ENCODE results near the gene TPRA1. TPM values are rescaled to one million over a fixed set of nuclear protein-coding genes. Genes with fewer than 3 reads are reported as not detected.
"Not testable (repeated sequence)": the region's sequence is repeated elsewhere in the genome, so short reads cannot be mapped to it uniquely, and the experiment has no call there.

TPRA1 gene
- total RNA-seq, 1 donor from 2014 or later: 14.1 TPM

- DNase-seq: no peak
Measured at GRCh38 chr3:127536830-127537812, 53.4 kb downstream of the TPRA1 start.

GRCh38 chr3:127535901-127536829, 54.4 kb downstream of the TPRA1 start:
- no peak for DNase-seq

- no peak for DNase-seq
Measured at GRCh38 chr3:127535106-127535785, 55.3 kb downstream of the TPRA1 start.

DNA sequence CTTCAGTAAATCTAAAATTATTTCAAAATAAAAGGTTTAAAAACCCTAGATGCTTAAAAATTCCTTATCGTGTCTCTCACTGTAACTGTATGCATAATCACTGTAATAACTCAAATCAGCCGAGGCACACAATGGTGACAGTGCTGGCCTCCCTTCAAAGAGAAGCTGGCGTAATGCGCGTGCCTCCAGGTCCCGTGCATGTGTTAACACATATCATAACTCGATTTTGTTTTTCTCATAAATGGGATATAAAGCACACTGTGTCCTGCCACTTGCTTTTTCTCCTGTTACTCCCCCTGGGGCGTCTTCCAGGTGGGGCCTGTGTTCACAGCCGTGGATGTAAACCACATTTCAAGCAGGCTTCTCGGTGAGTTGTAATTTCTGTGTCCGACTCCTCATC, 56.0 kb downstream of the TPRA1 start:
- no peak for DNase-seq

- DNase-seq: no peak
Measured at GRCh38 chr3:127534161-127534451, 56.4 kb downstream of the TPRA1 start.

DNA sequence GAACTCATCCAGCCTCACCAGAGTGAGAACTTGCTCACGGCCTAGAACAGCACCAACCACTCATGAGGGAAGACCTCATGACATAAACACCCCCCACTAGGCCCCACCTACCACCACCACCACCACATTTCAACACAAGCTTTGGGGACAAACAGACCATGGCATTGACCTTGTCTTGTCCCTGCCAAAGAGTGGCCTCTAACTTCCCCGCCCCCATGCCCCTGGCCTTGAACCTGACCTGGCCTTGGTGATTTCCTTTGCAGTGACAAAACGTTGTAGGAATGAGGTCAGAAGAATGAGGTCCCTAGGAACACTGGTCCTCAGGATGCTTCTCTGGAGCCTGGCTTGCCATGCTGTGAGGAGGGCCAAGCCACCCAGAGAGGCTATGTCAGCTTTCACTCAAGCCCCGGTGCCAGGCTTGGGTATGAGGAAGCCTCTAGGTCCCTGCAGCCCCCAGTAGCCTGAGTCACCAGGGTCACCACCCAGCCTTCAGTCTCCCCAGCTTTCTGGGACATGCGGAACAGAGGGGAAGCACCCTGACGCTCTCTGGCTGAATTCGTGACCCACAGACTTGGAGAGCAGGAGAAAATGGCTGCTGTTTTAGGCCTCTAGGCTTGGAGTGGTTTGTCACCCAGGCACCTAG, 57.9 kb downstream of the TPRA1 start:
- DNase-seq: no peak

- no peak for DNase-seq
Measured at GRCh38 chr3:127531821-127532220, 58.7 kb downstream of the TPRA1 start.

DNA sequence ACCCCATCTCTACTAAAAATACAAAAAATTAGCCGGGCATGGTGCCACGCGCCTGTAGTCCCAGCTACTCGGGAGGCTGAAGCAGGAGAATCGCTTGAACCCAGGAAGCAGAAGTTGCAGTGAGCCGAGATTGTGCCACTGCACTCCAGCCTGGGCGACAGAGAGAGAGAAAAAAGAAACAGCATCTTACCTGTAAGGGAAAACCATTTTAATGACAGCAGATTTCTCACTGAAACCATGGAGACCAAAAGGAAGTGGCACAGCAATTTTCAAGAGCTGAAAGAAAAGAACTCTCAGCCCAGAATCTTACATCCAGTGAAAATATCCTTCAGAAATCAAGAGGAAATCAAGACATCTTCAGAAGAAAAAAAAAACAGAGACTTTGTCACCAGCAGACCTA, 59.7 kb downstream of the TPRA1 start:
- not testable (repeated sequence) for DNase-seq

- DNase-seq: no peak
Measured at GRCh38 chr3:127529346-127530188, 61.0 kb downstream of the TPRA1 start.

- DNase-seq: no peak
Measured at GRCh38 chr3:127525373-127525772, 65.2 kb downstream of the TPRA1 start.

DNA sequence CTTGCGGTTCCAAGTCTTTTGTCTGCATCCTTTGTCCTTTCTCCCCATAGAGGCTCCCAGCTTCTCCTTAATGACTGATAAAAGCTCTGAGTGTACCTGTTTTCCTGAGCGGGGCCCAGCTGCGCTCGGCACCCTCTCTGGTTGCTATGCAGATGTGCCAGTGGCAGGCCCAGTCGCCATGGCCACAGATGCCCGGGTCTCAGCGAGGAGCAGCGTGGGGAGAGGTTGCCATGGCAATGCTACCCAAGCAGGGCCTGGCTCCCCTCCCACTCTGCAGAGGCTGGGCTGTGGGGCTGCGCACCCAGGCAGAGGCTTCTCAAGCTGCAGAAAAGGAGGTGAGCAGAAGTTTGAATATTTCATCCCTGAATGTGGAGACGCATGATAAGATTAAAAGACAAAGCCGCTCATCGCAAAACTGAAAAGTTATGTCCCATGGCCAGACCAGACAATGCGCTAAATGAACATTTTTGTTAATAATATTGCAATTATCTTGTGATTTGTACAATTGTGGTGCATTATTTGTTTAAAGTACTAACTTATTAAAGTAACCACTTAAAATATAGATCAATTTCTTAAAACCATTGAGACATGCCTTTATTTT, 66.1 kb downstream of the TPRA1 start:
- DNase-seq: no peak

Small RNAs within 50 kb of the gene (small RNA-seq; reads per million reads assigned to genes)
- gene AC084035.1 (ENCODE audit: low replicate concordance): not detected
- not detected for gene MIR6825 (ENCODE audit: low replicate concordance)
- gene MIR7976 (ENCODE audit: low replicate concordance): 0.10 reads per million

Other genes starting within 250 kb of the TPRA1 start
- 48.3 TPM for gene MCM2, start 7.7 kb upstream of the TPRA1 start, total RNA-seq
- gene PODXL2, start 38.5 kb upstream of the TPRA1 start, total RNA-seq: 9.2 TPM
- 20.0 TPM for gene ABTB1, start 82.2 kb upstream of the TPRA1 start, total RNA-seq
- gene MGLL, start 231.8 kb upstream of the TPRA1 start, total RNA-seq: 36.4 TPM